IMR-90 (cell line): ENCODE data around the gene NOP9. TPM values are rescaled to one million over a fixed set of nuclear protein-coding genes. Genes with fewer than 3 reads are reported as not detected.

Experiments
- ATAC-seq: fragments of 200-7000 bp; cut with Tn5 transposase; 2 replicates; pipeline ENCODE4 v1.9.1; 2020; ENCODE audit warnings: low read depth, mild to moderate bottlenecking, moderate library complexity
- BruUV-seq: library from RNA; stranded (reverse); fragments of 400-500 nt; replicated peaks from 2 replicates; lab custom pipeline; 2021; lab: Mats Ljungman, UMichigan
- CTCF ChIA-PET: fragments of 300-600 bp; formaldehyde crosslinking; extraction: SDS; loops from one replicate; lab custom pipeline; 2021; ENCODE audit warnings: antibody characterized with exemption; lab: Yijun Ruan, JAX
- POLR2A ChIA-PET: fragments of 300-600 bp; sonication (Branson Sonifier 250); formaldehyde crosslinking; loops from one replicate; lab custom pipeline; 2022; ENCODE audit warnings: antibody characterized with exemption; ENCODE audit not compliant: unreplicated experiment; lab: Charles Lee
- DNase-seq: peaks from one replicate; pipeline ENCODE4 v3.0.0; 2013
- H2AFZ ChIP-seq: replicated peaks from 2 replicates; pipeline ENCODE3; 2013; ENCODE audit warnings: low read length, mild to moderate bottlenecking; ENCODE audit not compliant: poor library complexity
- H2AK5ac ChIP-seq: 2 replicates; pipeline ENCODE4 v1.6.1; 2013; ENCODE audit warnings: low read depth, low read length, inconsistent platforms
- H2AK9ac ChIP-seq: replicated peaks from 2 replicates; pipeline ENCODE3; 2013; ENCODE audit warnings: mild to moderate bottlenecking, low read depth, low read length, moderate library complexity; ENCODE audit not compliant: poor library complexity
- H2BK120ac ChIP-seq: 2 replicates; pipeline ENCODE4 v1.6.1; 2013; ENCODE audit warnings: low read depth, low read length, inconsistent platforms
- H2BK15ac ChIP-seq: 3 replicates; pipeline ENCODE4 v1.6.1; 2013; ENCODE audit warnings: low read depth, low read length, inconsistent platforms
- H2BK20ac ChIP-seq: 2 replicates; pipeline ENCODE4 v1.6.1; 2013; ENCODE audit warnings: low read depth, mild to moderate bottlenecking, inconsistent platforms, low read length, moderate library complexity
- H2BK5ac ChIP-seq: 2 replicates; pipeline ENCODE4 v1.6.1; 2013; ENCODE audit warnings: mild to moderate bottlenecking, low read depth, low read length, inconsistent platforms; ENCODE audit not compliant: poor library complexity, severe bottlenecking
- H3K14ac ChIP-seq: replicated peaks from 2 replicates; pipeline ENCODE4 v1.6.1; 2013; ENCODE audit warnings: low read depth, low read length, inconsistent platforms
- H3K18ac ChIP-seq: 2 replicates; pipeline ENCODE4 v1.6.1; 2013; ENCODE audit warnings: low read depth, low read length, control low read depth
- H3K23ac ChIP-seq: 2 replicates; pipeline ENCODE4 v1.6.1; 2013; ENCODE audit warnings: low read depth, low read length, inconsistent platforms
- H3K27ac ChIP-seq: 2 replicates; pipeline ENCODE4 v1.5.1; 2013; ENCODE audit warnings: mild to moderate bottlenecking, control low read depth, low read length; ENCODE audit not compliant: insufficient read depth
- H3K27me3 ChIP-seq: 2 replicates; pipeline ENCODE4 v1.6.1; 2013; ENCODE audit warnings: low read length; ENCODE audit not compliant: control insufficient read depth, insufficient read depth
- H3K36me3 ChIP-seq: 2 replicates; pipeline ENCODE4 v1.6.1; 2013; ENCODE audit warnings: low read length, mixed read lengths; ENCODE audit not compliant: control insufficient read depth, insufficient read depth
- H3K4ac ChIP-seq: 2 replicates; pipeline ENCODE4 v1.6.1; 2013; ENCODE audit warnings: low read depth, low read length, inconsistent platforms
- H3K4me1 ChIP-seq: 2 replicates; pipeline ENCODE4 v1.6.1; 2013; ENCODE audit warnings: low read length, mixed read lengths; ENCODE audit not compliant: control insufficient read depth, insufficient read depth
- H3K4me2 ChIP-seq: 2 replicates; pipeline ENCODE4 v1.6.1; 2013; ENCODE audit warnings: low read depth, mild to moderate bottlenecking, control low read depth, low read length, moderate library complexity
- H3K4me3 ChIP-seq: 2 replicates; pipeline ENCODE4 v1.5.1; 2013; ENCODE audit warnings: low read depth, mild to moderate bottlenecking, control low read depth, low read length, moderate library complexity; ENCODE audit not compliant: insufficient read depth
- H3K56ac ChIP-seq: 2 replicates; pipeline ENCODE4 v1.6.1; 2013; ENCODE audit warnings: low read length, inconsistent platforms; ENCODE audit not compliant: insufficient read depth; ENCODE audit errors: extremely low read depth
- H3K79me1 ChIP-seq, 2 experiments: 2 replicates each; pipeline ENCODE4 v1.6.1; 2013; ENCODE audit warnings: low read length in 2 of 2, inconsistent platforms in 1 of 2, low read depth in 1 of 2
- H3K9ac ChIP-seq: 2 replicates; pipeline ENCODE4 v1.6.1; 2013; ENCODE audit warnings: low read depth, low read length, control low read depth
- H3K9me1 ChIP-seq: 2 replicates; pipeline ENCODE4 v1.6.1; 2013; ENCODE audit warnings: low read length, inconsistent platforms; ENCODE audit not compliant: insufficient read depth
- H3K9me3 ChIP-seq: 2 replicates; pipeline ENCODE4 v1.6.1; 2013; ENCODE audit warnings: low read length; ENCODE audit not compliant: control insufficient read depth, insufficient read depth
- H4K20me1 ChIP-seq: 2 replicates; pipeline ENCODE4 v1.6.1; 2013; ENCODE audit warnings: low read length, inconsistent platforms; ENCODE audit not compliant: insufficient read depth
- H4K5ac ChIP-seq: 2 replicates; pipeline ENCODE4 v1.6.1; 2013; ENCODE audit warnings: mild to moderate bottlenecking, low read depth, low read length, control low read depth
- H4K8ac ChIP-seq, 2 experiments: 2 replicates each; pipeline ENCODE4 v1.6.1; 2013; ENCODE audit warnings: low read depth in 2 of 2, low read length in 2 of 2, control low read depth in 1 of 2, inconsistent platforms in 1 of 2
- H4K91ac ChIP-seq: 2 replicates; pipeline ENCODE4 v1.6.1; 2013; ENCODE audit warnings: low read depth, low read length, inconsistent platforms; ENCODE audit not compliant: insufficient read depth
- BHLHE40 ChIP-seq: fragments of 150-350 bp; IDR thresholded peaks from 2 replicates; pipeline ENCODE4 v1.6.1; 2016; ENCODE audit warnings: mild to moderate bottlenecking, low read depth, low read length
- CEBPB ChIP-seq: IDR thresholded peaks from 2 replicates; pipeline ENCODE4 v1.6.1; 2012; ENCODE audit warnings: low read depth, low read length, improper control_type of control experiment
- CHD1 ChIP-seq: IDR thresholded peaks from 2 replicates; pipeline ENCODE4 v1.6.1; 2012; ENCODE audit warnings: low read depth, low read length, improper control_type of control experiment
- FOS ChIP-seq: fragments of 150-350 bp; IDR thresholded peaks from 2 replicates; pipeline ENCODE4 v1.6.1; 2016; ENCODE audit warnings: low read depth, low read length
- MAZ ChIP-seq: IDR thresholded peaks from 2 replicates; pipeline ENCODE4 v1.6.1; 2012; ENCODE audit warnings: low read depth, mild to moderate bottlenecking, low read length, improper control_type of control experiment, moderate library complexity, borderline replicate concordance
- MXI1 ChIP-seq: IDR thresholded peaks from 2 replicates; pipeline ENCODE4 v1.6.1; 2012; ENCODE audit warnings: low read depth, mild to moderate bottlenecking, low read length, moderate library complexity, borderline replicate concordance
- NFE2L2 ChIP-seq: fragments of 150-350 bp; IDR thresholded peaks from 2 replicates; pipeline ENCODE4 v1.6.1; 2016; ENCODE audit warnings: low read depth, mild to moderate bottlenecking, low read length
- POLR2A ChIP-seq: IDR thresholded peaks from 2 replicates; pipeline ENCODE4 v1.6.1; 2012; ENCODE audit warnings: mild to moderate bottlenecking, low read depth, low read length
- RAD21 ChIP-seq: IDR thresholded peaks from 2 replicates; pipeline ENCODE4 v1.6.1; 2012; ENCODE audit warnings: low read length, improper control_type of control experiment
- RCOR1 ChIP-seq: IDR thresholded peaks from 2 replicates; pipeline ENCODE4 v1.6.1; 2012; ENCODE audit warnings: mild to moderate bottlenecking, low read length, improper control_type of control experiment; ENCODE audit not compliant: insufficient replicate concordance
- RFX5 ChIP-seq: IDR thresholded peaks from 2 replicates; pipeline ENCODE4 v1.8.0; 2012; ENCODE audit warnings: low read depth, mild to moderate bottlenecking, low read length, moderate library complexity
- SMC3 ChIP-seq: fragments of 150-350 bp; IDR thresholded peaks from 2 replicates; pipeline ENCODE4 v1.6.1; 2016; ENCODE audit warnings: low read depth, mild to moderate bottlenecking, antibody characterized with exemption, low read length, moderate library complexity
- WGBS, 2 experiments: methylation state at CpG; one replicate each; pipeline versions ENCODE4 v1.1.5 to v1.1.7; 2013; ENCODE audit warnings: missing lambda C conversion rate in 2 of 2; ENCODE audit not compliant: insufficient read length in 1 of 2; ENCODE audit errors: extremely low coverage in 2 of 2; 5-methylcytosine and 5-hydroxymethylcytosine counted together
- dilution Hi-C: fragments of 300-500 bp; cut with HindIII; formaldehyde crosslinking; loops from one replicate; pipeline ENCODE4 v1.14.3; 2018; ENCODE audit warnings: low sequenced_read_pairs; ENCODE audit not compliant: unreplicated experiment
- in situ Hi-C: fragments of 300-500 bp; cut with MboI; formaldehyde crosslinking; loops from 3 replicates; pipeline ENCODE4 v1.14.3; 2019; ENCODE audit warnings: low sequenced_read_pairs, inconsistent platforms, mixed read lengths
- intact Hi-C: fragments of 100-400 bp; cut with micrococcal nuclease; formaldehyde crosslinking; loops from 2 replicates; pipeline ENCODE4 v1.10.0; 2022
- polyA plus RNA-seq, 3 experiments: library from polyadenylated mRNA; depleted of rRNA; stranded (reverse); fragments of >200 nt; gene quantifications; 2 replicates each; pipeline ENCODE4 v1.2.3, GENCODE V29; 2012; ENCODE audit warnings: low replicate concordance in 1 of 3
- total RNA-seq: library from RNA; depleted of rRNA; stranded (reverse); fragments of >200 nt; gene quantifications from 2 replicates; pipeline ENCODE4 v1.2.3, GENCODE V29; 2012
- TF ChIP-seq, protein P1 (sequence below): fragments of 150-350 bp; IDR thresholded peaks from 2 replicates; pipeline ENCODE4 v1.6.1; 2017; ENCODE audit warnings: mild to moderate bottlenecking, antibody characterized with exemption, low read length, low read depth
- TF ChIP-seq, protein P2 (sequence below): fragments of 150-350 bp; IDR thresholded peaks from 2 replicates; pipeline ENCODE4 v1.6.1; 2016; ENCODE audit warnings: low read depth, mild to moderate bottlenecking, low read length, moderate library complexity, borderline replicate concordance

NOP9 gene
- total and polyA plus RNA-seq, 2 of the 4 experiments (the other 2 are of a cell fraction), result 11.8 to 25.8 TPM

DNA sequence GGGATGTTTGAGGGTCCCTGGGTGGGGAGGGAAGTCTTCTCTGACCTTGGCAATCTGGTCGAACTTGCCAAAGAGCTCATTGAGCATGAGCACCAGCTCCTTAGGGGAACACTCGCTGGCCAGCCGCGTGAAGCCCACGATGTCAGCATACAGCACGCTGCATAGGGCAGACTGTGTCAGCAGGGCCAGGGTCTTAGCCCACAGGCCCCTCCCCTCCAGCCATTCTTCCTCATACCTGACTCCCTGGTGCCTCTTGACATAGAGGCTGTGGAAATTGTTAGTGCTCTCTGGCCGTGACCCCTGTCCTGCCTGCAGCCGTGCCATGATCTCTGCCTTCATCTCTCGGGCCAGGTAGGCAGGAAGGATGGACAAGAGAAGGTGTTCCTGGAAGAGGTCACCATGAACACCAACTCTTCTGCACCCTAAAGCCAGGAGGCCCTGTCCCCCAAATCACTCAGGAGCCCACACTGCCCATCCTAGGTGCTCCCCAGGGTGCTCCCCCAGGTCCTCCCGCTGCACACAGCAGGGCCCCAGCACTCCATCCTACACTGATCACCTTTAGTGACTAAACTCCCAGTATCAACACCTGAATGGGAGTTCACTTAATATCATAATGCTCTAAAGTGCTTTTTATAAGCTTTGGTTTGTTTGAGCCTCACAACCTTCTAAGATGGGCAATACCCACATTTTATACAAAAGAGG is 31.5 kb downstream of the NOP9 start:
- H2AK5ac ChIP-seq, result no peak overlapping the region
- DNase-seq (no peak), ATAC-seq (no peak)
- H2BK15ac ChIP-seq, result no peak overlapping the region
- no peak overlapping the region for H4K91ac ChIP-seq
- TF ChIP-seq CEBPB, result no peak
- TF ChIP-seq, protein P1, sequence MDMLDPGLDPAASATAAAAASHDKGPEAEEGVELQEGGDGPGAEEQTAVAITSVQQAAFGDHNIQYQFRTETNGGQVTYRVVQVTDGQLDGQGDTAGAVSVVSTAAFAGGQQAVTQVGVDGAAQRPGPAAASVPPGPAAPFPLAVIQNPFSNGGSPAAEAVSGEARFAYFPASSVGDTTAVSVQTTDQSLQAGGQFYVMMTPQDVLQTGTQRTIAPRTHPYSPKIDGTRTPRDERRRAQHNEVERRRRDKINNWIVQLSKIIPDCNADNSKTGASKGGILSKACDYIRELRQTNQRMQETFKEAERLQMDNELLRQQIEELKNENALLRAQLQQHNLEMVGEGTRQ, result no peak
- no peak for TF ChIP-seq MXI1
- no peak for TF ChIP-seq SMC3
- TF ChIP-seq RCOR1, result no peak
- TF ChIP-seq BHLHE40, result no peak
- TF ChIP-seq, protein P2, sequence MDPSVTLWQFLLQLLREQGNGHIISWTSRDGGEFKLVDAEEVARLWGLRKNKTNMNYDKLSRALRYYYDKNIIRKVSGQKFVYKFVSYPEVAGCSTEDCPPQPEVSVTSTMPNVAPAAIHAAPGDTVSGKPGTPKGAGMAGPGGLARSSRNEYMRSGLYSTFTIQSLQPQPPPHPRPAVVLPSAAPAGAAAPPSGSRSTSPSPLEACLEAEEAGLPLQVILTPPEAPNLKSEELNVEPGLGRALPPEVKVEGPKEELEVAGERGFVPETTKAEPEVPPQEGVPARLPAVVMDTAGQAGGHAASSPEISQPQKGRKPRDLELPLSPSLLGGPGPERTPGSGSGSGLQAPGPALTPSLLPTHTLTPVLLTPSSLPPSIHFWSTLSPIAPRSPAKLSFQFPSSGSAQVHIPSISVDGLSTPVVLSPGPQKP, result no peak
- TF ChIP-seq MAZ, result no peak
- TF ChIP-seq FOS, result no peak
- TF ChIP-seq NFE2L2, result no peak
- TF ChIP-seq RFX5, result no peak
- no peak for TF ChIP-seq POLR2A
- no peak for TF ChIP-seq CHD1
- no peak for TF ChIP-seq RAD21
- no peak overlapping the region for H3K4ac ChIP-seq
- in situ Hi-C loops, result loop anchor here (5.0 kb wide), 1 partner anchor 106 kb away; no protein-coding TSS in a partner anchor
- no peaks in the 10 kb centered on the region; the same call in 1 of the 2 replicates for H3K9me1 ChIP-seq
- no peak overlapping the region for H2BK120ac ChIP-seq
- no peaks in the 10 kb centered on the region for H3K9me3 ChIP-seq
- no peaks in the 10 kb centered on the region for H4K20me1 ChIP-seq
- H4K8ac ChIP-seq, result no peak overlapping the region
- H2AFZ ChIP-seq, result no peak overlapping the region
- H3K27ac ChIP-seq, result no peak overlapping the region
- ChIA-PET CTCF (interaction anchor here (0.7 to 5.6 kb wide), 2 partner anchors 100 to 106 kb away, joined by 3 to 63 read pairs; partner anchors contain the start of genes CBLN3 and KHNYN), POLR2A (no interaction called here)
- intact Hi-C loops, result no loop called here
- H2BK5ac ChIP-seq, result no peak overlapping the region
- H3K9ac ChIP-seq, result no peak overlapping the region
- H4K5ac ChIP-seq, result no peak overlapping the region
- no peak overlapping the region for H2AK9ac ChIP-seq
- no peaks in the 10 kb centered on the region for H3K36me3 ChIP-seq
- H3K4me3 ChIP-seq, result no peak overlapping the region
- dilution Hi-C loops, result no loop called here
- no peak overlapping the region for H3K56ac ChIP-seq
- WGBS, 2 experiments, result 79% methylated on average over 5 of the region's 10 CpGs; no CpG with 5 or more reads in 1 of the 2 experiments
- no peak overlapping the region for H3K14ac ChIP-seq
- peaks cover 34% of the 10 kb centered on the region for H3K27me3 ChIP-seq
- H2BK20ac ChIP-seq, result no peak overlapping the region
- no peaks in the 10 kb centered on the region for H3K79me1 ChIP-seq
- H3K4me2 ChIP-seq, result no peak overlapping the region
- H3K4me1 ChIP-seq, result peaks cover 3% of the 10 kb centered on the region; the same call in 1 of the 2 replicates
- no TSS peak for BruUV-seq
- no peak overlapping the region for H3K18ac ChIP-seq
- H3K23ac ChIP-seq, result no peak overlapping the region
